ENCODE data around the gene GLRX2. TPM values are rescaled to one million over a fixed set of nuclear protein-coding genes. Genes with fewer than 3 reads are reported as not detected.
A peak's percentile ranks its signal among the peaks of the same experiment; 100 is the strongest.

GLRX2 gene
- total RNA-seq, 1 experiment from 2014 or later: 40.1 TPM

GRCh38 chr1:193103759-193104501 lies 1.3 kb downstream of the GLRX2 start:
- Histone ChIP-seq H3K4me1 (ENCODE audit: control insufficient read depth, insufficient read depth, low read length) (peaks cover 22% of the 10 kb centered on the region), H3K27me3 (ENCODE audit: control insufficient read depth, insufficient read depth, low read length) (no peaks in the 10 kb centered on the region), H3K27ac (ENCODE audit: low read length) (peak overlapping the region; percentile 88), H3K4me3 (ENCODE audit: low read depth in 2 of 2, low read length in 2 of 2) (peak overlapping the region; percentile 85), H3K9me3 (ENCODE audit: control insufficient read depth, insufficient read depth, low read depth, low read length) (no peaks in the 10 kb centered on the region), H3K36me3 (ENCODE audit: control insufficient read depth, insufficient read depth, low read length) (peaks cover 8% of the 10 kb centered on the region)
- TF ChIP-seq SIN3A (IDR thresholded peaks at IDR 0.05; ENCODE audit: borderline replicate concordance, insufficient read depth, low read depth, low read length) (no peak), TCF7L2 (IDR thresholded peaks at IDR 0.05; ENCODE audit: low read depth, low read length) (no peak; the same call in 1 of the 2 replicates), CTCF (IDR thresholded peaks at IDR 0.05) (no peak), REST (IDR thresholded peaks at IDR 0.05; ENCODE audit: insufficient read depth in 1 of 2, low read depth in 2 of 2, low read length in 1 of 2) (no peak), POLR2AphosphoS5 (IDR thresholded peaks at IDR 0.05; ENCODE audit: low read depth, low read length) (no peak)
- intact Hi-C loops (cut with micrococcal nuclease; ENCODE audit: unreplicated experiment): no loop called here
- ATAC-seq (no peak), DNase-seq (ENCODE audit: low read depth, low spot score) (no peak)
- ChIA-PET POLR2A (no interaction called here), CTCF (interaction anchor here (0.6 to 0.7 kb wide), 2 partner anchors 13 to 17 kb away, joined by 3 to 4 read pairs; no protein-coding TSS in a partner anchor)
- in situ Hi-C loops (cut with HindIII; ENCODE audit: low pct_unique_long_range_greater_than_20kb, low sequenced_read_pairs): no loop called here
- BruUV-seq (replicated peaks): no TSS peak

GRCh38 chr1:193102662-193103061 lies 2.6 kb downstream of the GLRX2 start:
- no peak overlapping the region for H3K27ac ChIP-seq (ENCODE audit: low read length)
- in situ Hi-C loops (cut with HindIII; ENCODE audit: low pct_unique_long_range_greater_than_20kb, low sequenced_read_pairs): no loop called here
- H3K9me3 ChIP-seq (ENCODE audit: control insufficient read depth, insufficient read depth, low read depth, low read length): no peaks in the 10 kb centered on the region
- DNase-seq (ENCODE audit: low read depth, low spot score): no peak
- no peak for ATAC-seq
- no peaks in the 10 kb centered on the region for H3K27me3 ChIP-seq (ENCODE audit: control insufficient read depth, insufficient read depth, low read length)
- intact Hi-C loops (cut with micrococcal nuclease; ENCODE audit: unreplicated experiment): no loop called here
- peaks cover 22% of the 10 kb centered on the region for H3K4me1 ChIP-seq (ENCODE audit: control insufficient read depth, insufficient read depth, low read length)
- CTCF ChIA-PET: no interaction called here
- no peak overlapping the region for H3K4me3 ChIP-seq (ENCODE audit: low read depth in 2 of 2, low read length in 2 of 2)
- no TSS peak for BruUV-seq (replicated peaks)
- TF ChIP-seq SIN3A (IDR thresholded peaks at IDR 0.05; ENCODE audit: borderline replicate concordance, insufficient read depth, low read depth, low read length): no peak
- POLR2A ChIA-PET: no interaction called here
- peaks cover 10% of the 10 kb centered on the region for H3K36me3 ChIP-seq (ENCODE audit: control insufficient read depth, insufficient read depth, low read length)

GRCh38 chr1:193094112-193094511 lies 11.1 kb downstream of the GLRX2 start:
- no TSS peak for BruUV-seq (replicated peaks)
- Histone ChIP-seq H3K9me3 (ENCODE audit: control insufficient read depth, insufficient read depth, low read depth, low read length) (no peaks in the 10 kb centered on the region), H3K36me3 (ENCODE audit: control insufficient read depth, insufficient read depth, low read length) (peaks cover 22% of the 10 kb centered on the region), H3K27me3 (ENCODE audit: control insufficient read depth, insufficient read depth, low read length) (no peaks in the 10 kb centered on the region), H3K4me3 (ENCODE audit: low read depth in 2 of 2, low read length in 2 of 2) (no peak overlapping the region), H3K4me1 (ENCODE audit: control insufficient read depth, insufficient read depth, low read length) (no peaks in the 10 kb centered on the region), H3K27ac (ENCODE audit: low read length) (no peak overlapping the region)
- ChIA-PET CTCF (interaction anchor here (0.6 kb wide), 1 partner anchor 15 kb away, joined by 6 read pairs; no protein-coding TSS in a partner anchor), POLR2A (no interaction called here)
- DNase-seq (ENCODE audit: low read depth, low spot score) (no peak), ATAC-seq (no peak)
- in situ Hi-C loops (cut with HindIII; ENCODE audit: low pct_unique_long_range_greater_than_20kb, low sequenced_read_pairs): no loop called here
- TF ChIP-seq CTCF (IDR thresholded peaks at IDR 0.05): no peak
- no peak for TF ChIP-seq TCF7L2 (IDR thresholded peaks at IDR 0.05; ENCODE audit: low read depth, low read length)
- no peak for TF ChIP-seq POLR2AphosphoS5 (IDR thresholded peaks at IDR 0.05; ENCODE audit: low read depth, low read length)
- TF ChIP-seq REST (IDR thresholded peaks at IDR 0.05; ENCODE audit: insufficient read depth in 1 of 2, low read depth in 2 of 2, low read length in 1 of 2): no peak
- TF ChIP-seq SIN3A (IDR thresholded peaks at IDR 0.05; ENCODE audit: borderline replicate concordance, insufficient read depth, low read depth, low read length): no peak
- intact Hi-C loops (cut with micrococcal nuclease; ENCODE audit: unreplicated experiment): no loop called here
